Non-pigmented ciliary epithelial cell (primary cell): Measurements from ENCODE around the gene CDH4.
"Not testable (repeated sequence)": the region's sequence is repeated elsewhere in the genome, so short reads cannot be mapped to it uniquely, and the experiment has no call there.

Experiments used
- DNase-seq: peaks from one replicate; pipeline ENCODE4 v3.0.0-alpha.2; 2010; ENCODE audit warnings: low read depth

CDH4 gene

DNA sequence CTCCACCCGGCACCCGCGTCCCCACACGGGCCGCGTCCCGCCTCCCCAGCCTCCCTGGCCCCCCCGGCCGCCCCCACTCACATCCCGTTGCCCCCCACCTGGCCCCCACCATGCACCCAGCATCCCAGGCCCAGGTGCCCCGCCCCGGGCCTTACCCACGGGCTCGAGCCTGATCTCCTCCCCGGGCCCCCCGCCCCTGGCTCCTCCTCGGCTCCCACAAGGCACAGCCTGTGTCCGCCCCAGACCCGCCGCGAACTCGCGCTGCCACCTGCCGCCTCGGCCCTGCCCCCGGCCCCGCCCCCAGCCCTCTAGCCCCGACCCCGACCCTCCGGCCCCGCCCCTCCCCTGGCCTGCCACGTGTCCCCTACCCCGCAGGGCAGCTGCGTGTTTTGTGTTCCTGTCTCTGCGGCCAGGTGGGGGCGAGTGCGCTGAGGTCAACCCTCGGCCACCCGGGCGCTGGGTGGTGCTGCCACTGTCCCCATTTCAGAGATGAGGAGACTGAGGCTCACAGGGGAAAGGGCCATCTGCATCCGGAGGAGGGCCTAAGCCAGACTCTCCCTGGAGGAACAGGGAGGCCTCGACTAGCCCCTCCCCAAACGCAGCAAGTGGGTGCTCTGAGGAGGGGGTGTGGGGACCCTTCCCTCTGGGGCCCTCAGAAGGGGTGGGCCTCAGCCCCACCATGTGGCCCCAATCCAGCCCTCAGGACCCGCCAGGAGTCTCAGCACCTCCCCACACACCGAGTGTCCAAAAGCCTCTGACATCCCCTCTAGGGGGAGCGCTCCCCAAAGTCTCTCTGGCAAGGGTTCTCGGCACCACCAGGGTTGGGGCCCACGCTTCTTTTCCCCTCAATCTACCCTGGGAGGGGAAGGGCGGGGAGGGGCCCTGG lies 713.8 kb downstream of the CDH4 start:
- no peak for DNase-seq

DNA sequence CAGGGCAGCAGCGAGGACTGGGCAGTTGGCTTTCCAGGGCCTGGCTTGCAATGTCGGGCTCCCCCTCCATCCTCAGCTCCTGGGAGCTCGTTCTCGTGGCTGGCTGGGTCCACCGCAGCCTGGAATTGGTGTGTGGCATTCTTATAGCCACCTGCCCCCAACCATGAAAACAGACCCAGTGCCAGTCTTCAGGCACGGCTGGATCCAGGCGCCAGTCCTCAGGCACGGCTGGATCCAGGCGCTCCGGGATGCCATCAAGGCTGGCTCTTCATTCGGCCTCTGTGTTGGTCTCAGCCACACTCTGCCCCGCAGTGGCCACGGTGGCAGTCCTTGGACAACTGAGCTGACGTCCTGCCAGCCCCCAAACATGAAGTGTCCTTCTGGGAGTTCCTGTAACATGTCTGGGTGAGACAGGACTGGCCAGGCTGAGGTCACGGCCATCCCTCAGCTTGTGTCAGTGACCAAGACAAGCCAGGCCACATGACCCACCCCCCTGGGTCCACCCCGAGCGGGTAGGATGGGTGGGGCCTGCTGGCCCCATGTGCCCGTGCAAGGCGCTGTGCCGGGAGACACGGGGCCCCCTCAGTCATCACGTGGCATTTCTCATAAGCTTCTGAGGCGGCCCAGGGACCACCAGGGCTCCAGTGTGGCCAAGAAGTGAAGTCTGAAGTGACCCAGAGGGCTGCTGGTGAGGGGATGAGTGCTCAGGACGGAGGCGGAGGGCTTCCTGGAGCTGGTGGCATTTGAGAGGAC lies 714.6 kb downstream of the CDH4 start:
- DNase-seq, result no peak

DNA sequence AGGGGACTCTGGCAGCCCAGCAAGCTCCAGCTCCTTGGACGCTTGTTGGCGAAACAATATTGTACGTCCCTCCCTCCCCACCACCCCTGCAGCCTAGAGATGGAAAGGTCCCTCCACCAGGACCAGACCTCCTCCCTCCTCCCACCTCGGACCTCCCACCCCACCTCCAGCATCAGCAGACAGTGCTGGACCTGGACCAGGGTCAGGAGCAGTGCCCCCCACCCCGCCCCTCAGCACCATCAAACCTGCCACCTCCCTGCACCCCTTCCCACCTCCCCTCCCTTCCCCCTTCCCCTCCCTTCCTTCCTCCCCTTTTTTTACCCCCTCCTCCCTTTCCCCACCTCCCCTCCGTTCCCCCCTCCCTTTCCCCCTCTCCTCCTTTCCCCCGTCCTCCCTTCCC lies 715.2 kb downstream of the CDH4 start:
- no peak for DNase-seq

DNA sequence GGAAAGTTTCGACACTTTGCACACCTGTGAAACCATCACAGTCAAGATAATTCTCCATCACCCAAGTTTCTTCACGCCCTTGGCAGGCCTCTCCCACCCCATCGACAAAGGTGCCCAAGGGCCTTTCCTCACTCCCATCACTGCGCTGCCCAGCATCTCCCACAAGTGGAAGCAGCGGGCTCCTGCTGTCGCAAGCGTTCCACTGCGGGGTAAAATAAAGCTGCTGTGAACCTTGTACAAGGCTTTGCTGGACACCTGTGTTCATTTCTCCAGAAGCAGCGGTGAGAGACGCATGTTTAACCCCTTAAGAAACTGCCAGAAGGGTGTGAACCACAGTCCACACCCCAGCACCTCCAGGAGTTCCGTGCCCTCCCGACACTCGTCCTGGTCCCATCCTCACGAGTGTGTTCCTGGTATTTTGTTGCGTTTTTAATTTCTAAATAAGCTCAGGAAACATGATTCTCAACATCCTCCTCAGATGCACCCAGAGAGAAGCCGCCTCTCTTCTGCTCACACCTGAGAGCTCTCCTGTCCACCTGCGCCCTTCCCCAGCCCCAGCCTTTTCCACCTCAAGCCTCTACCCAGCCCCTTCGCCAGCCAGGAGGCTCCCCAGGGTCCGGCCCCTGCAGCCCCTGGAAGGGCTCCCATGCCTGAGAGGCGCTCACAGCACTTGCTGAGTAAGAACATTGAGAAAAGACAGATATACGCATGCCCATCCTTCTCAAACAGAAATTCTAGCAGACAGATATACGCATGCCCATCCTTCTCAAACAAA lies 716.2 kb downstream of the CDH4 start:
- DNase-seq, result no peak

DNA sequence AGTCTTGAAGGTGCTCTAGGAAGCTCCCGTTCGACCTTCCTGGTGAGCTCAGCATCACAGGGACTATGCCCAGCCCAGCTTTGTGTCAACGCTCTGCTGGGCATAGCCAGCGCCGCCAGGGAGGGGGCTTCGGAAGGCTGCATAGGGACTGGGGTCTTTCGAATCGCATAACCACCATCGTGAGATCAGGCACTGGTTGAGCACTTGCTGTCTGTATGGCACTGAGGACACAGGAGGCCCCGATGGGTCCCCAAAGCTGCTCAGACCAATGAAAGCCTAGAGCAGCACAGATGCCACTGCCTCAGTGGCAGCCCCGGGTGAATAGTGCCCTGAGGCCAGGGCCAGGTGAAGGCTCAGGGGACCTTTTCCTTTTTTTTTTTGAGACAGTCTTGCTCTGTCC lies 716.9 kb downstream of the CDH4 start:
- DNase-seq, result no peak

DNA sequence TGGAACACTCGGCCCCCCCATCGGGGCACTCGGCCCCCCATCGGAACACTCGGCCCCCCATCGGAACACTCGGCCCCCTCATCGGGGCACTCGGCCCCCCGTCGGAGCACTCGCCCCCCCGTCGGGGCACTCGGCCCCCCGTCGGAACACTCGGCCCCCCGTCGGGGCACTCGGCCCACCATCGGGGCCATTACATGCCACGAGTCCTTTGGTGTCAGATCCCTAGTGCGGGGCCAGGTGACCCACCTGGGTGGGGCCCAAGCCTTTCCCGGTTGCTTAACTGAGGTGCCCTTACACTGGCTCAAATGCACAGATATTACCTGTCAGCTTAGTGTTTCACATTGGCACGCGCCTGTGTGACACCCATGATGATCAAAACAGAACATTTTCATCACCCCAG lies 717.7 kb downstream of the CDH4 start:
- DNase-seq, result no peak

DNA sequence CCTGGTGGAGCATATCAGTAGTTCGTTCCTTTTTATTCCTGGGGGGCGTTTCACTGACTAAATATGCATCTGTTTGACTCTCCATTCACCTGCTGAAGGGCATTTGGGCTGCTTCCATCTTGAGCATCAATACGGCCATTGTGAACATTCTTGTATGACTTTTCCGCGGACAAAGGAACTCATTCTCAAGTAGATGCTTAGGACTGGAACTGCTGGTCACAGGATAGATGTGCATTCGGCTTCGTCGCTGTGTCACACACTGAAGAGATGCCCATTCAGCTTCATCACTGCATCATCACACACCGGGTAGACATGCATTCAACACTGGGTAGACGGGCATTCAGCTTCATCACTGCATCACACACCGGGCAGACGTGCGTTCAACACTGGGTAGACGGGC lies 718.3 kb downstream of the CDH4 start:
- no peak for DNase-seq

DNA sequence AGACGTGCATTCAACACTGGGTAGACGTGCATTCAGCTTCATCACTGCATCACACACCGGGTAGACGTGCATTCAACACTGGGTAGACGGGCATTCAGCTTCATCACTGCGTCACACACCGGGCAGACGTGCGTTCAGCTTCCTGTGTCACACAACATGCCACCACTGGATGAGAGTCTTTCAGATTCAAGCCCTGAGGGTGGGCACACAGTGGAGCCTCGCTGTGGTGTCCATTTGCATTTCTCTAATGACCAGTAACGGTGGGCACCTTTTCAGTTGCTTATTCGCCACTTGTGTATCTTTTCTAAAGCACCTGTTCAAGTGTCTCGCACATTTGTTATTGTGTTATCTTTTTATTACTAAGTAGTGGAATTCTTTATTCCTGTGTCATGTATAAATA lies 719.5 kb downstream of the CDH4 start:
- not testable (repeated sequence) for DNase-seq

DNA sequence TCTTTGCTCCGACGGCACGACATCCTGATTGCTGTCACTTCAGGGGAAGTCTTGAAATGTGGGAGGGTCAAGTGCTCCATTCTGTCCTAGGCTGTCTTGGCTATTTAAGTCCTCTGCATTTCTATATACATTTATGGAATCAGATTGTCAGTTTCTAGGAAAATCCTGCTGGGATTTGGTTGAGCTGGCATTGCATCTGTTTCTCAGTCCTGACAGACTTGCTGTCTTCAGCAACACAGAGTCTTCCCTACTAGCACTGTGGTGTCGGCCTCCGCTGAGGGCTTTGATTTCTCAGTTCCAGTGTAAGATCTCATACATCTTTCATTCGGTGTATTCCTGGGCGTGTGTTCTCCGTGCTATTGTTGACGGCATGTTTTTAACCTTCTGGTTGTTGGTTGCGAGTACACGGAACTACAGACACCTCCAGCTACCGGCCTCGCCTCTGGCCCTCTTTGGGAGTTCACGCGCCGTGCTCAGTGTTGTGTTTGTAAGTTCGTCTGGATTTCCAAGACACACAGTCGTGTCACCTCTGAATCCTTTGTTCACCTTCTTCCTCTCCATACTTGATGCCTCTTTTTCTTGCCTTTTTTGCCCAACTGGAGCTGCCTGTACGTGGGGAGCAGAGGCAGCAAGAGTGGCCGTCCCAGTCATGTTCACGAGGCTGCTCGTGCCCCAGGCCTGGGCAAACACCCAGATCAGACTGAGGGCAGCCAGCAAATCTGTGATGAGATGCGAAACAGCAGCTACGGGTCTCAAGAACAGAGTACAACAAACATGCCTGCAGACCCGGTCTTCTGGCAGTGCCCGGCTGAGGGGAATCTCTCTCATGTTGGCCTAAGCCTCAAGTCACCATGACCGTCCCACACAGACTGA lies 720.8 kb downstream of the CDH4 start:
- no peak for DNase-seq

DNA sequence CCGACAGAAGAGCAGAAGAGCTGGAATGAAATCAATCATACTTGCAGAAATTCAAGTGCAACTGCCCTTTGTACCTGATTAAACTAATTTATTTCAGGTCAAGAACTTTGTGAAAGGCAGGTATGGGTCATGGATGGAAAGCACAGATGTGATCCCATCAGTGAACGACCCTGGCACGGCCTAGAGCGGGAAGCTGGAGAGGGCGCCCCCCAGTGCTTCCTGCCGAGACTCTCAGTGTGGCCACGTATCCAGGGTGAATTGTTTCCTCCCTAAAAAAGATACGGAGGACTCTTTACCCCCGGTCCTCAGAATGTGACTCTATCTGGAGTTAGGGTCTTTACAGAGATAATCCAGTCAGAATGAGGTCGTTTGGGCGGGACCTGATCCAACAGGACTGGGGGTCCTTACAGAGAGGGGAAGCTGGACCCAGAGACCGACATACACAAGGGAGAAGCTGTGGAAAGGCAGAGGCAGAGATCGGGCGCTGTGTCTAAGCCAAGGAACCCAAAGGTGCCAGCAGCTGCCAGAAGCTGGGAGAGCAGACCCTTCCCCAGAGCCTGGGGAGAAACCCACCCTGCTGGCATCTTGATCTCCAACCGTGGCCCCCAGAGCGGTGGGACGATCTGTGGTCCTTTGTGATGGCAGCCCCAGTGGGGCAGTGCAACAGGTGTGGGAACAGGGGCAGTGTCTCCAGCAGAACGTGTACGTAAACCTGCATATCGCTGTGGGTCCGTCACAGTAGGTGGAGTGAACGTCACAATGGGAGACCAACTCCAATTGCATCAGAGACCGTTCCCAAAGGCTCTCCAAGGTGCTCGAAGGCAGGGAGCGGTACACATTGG lies 721.7 kb downstream of the CDH4 start:
- DNase-seq, result no peak

DNA sequence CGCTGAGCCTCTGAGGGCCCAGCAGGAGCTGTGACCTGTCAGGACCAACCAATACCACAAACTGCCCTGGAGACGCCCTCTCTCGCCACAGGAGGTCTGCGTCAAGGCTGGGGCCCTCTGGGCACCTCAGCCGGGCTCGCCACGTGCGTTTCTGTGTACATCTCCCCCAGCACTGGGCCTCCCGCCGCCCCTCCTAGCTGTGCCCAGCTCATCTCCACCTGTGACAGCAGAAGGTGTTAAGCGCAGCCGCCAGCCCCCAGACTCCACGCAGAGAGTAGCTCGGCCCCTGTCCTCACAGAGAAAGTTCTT lies 722.2 kb downstream of the CDH4 start:
- DNase-seq, result no peak

DNA sequence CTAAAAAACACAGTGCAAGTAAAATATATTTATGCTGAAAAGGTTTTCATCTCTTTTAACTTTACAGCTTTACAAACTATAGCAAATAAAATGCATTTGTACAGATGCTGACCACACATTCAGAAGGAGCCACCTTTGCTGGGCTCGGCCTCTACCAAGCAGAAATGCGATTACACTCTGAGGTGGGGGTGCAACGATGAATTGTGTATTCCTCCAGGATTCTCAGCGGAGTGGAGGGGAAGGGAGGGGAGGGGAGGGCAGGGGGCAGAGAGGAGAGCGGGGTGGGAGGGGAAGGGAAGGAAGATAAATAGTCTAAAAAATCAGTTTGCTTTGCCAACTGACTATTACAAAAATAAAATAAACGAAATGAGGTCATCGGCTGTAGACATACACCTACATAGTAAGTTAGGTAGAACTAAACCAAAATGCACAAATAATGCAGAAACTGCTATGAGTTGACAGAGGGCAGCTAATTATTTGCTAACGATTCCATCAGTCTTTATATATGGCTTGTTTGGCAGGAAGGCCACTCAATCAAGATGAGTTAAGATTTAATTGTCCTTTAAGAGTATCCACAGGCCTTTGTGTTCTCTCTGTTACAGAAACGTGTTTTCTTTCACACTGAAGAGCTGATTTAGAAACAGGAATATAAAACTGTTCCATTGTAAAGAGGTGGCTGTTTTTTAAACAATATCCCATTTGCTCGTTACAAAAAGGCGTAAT lies 723.5 kb downstream of the CDH4 start:
- DNase-seq, result no peak

DNA sequence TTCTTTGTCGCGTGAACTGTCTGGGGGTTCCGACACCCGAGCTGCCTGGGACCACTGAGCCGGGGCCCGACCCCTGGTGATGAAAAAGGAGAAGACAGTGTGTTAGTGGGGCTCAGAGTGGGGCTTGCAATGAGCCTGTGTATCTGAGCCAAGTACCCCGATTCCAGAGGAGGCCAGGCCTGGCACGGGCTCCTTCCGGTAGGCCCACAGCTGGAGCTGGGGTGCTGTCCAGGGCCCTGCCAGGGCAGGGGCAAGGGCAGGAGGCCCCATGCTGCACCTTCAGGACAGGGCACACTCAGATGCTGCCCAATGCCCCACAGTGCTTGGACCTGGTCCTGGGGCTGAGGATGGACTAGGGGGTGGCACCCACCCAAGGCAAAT lies 724.2 kb downstream of the CDH4 start:
- no peak for DNase-seq

DNA sequence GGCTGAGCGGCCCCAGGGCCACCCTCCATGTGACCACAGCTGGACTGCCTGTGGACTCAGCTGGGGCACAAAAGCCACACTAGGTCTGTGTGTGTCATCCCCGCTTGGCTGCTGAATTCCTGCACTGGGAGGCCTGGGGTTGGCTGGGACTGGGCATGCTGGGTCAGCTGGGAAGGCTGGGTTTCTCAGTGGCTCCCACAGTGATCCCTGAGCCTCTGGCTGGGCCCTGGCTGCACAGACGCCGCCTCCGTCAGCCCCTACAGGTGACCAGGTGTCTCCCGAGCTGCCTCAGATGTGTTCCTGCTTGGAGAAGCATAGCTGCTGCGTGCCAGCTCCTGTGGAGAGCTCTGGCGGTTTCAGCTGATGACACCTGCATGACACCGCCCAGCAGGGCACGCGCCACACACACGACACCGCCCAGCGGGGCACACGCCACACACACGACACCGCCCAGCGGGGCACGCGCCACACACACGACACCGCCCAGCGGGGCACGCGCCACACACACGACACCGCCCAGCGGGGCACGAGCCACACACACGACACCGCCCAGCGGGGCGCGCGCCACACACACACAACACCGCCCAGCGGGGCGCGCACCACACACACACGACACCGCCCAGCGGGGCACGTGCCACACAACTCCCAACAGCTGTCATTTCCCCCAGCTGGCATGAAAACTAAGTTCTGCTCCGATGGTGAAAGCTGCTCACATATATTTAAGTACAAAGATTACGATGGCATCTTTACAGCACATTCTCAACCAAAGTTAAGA lies 724.8 kb downstream of the CDH4 start:
- no peak for DNase-seq

DNA sequence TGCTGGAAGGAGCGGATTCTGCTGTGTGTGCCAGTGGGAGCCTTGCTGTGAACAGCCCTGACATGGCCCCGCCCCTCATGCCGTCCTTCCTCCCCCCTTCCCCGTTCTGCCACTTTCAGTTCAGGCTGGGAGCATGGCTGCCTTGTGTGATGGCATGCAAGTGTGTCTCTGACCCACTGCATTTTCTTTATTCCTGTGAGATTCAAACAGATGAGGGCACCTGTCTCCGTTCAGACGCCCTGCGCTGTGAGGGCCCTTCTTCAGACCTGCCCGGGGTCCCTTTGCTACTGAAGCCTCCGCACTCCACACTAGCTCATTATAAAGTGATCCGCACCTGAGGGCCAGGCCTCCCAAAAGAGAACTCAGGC lies 725.3 kb downstream of the CDH4 start:
- no peak for DNase-seq

DNA sequence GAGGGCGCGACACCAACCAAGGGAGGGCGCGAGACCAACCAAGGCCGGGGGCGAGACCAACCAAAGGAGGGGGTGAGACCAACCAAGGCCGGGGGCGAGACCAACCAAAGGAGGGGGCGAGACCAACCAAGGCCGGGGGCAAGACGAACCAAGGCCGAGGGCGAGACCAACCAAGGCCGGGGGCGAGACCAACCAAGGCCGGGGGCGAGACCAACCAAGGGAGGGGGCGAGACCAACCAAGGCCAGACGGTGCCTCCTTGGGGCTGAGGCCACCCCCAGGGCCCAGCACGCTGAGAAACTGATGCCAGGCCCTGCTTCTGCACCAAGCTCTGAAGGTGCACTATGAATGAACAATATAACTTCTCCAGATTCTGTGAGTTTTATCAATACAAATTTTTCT lies 726.4 kb downstream of the CDH4 start:
- no peak for DNase-seq

DNA sequence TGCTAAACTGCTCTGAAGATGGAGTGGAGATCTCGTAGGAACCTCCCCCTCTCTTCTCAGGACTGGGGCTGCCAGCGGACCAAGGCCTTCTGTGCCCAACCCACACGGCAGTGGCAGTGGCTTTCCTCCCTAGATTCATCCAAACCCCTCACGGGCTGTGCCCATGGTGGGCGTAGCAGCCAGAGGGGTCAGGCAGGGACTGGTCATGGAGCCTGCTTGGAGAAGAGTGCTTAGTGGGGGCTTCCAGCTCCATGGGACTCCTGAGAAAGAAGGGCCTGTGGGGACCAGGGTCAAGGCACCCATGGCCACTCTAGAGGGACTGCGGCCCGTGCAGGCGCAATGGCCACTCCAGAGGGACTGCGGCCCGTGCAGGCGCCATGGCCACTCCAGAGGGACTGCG lies 727.0 kb downstream of the CDH4 start:
- no peak for DNase-seq

DNA sequence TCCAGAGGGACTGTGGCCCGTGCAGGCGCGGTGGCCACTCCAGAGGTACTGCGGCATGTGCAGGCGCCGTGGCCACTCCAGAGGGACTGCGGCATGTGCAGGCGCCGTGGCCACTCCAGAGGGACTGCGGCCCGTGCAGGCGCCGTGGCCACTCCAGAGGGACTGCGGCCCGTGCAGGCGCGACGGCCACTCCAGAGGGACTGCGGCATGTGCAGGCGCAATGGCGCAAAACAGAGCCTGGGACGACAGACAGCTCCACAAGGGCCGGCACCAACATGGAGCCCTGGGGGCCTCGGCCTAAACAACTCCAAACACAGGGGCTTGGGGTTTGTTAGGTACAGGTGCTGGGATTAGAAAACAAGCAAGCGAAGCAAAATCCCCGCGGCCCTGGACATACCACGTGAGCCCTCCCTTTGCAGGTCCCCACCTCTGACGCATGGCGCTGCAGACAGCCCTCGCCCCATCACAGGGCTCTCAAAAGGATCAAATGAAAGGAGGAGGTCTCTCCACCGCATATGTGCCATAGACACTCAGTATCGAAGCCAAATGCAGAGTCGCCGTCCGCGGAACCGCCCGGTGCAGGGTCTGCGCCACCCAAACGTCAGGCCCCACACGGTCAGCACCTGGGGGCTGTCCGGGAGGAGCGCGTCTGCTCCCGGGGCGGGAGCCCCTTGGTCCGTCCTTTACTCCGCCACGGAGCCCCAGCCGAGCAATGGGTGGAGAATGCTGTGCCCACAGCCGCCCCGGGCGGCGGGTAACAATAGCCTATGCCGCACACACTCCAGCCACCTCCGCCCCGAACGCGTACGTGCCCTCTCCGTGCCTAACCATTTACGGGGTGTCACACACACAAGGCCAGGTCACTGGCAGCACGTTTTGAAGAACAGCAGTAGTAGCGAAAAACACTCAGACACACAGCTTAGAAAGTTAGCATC lies 727.9 kb downstream of the CDH4 start:
- no peak for DNase-seq
